Islet of Langerhans (tissue), 1 donor: ENCODE measurements around the gene SNAPC5.
"Not testable (repeated sequence)": the region's sequence is repeated elsewhere in the genome, so short reads cannot be mapped to it uniquely, and the experiment has no call there.

Experiments used
- FAIRE-seq: peaks from one replicate; lab custom pipeline; 2011; peaks lifted over from hg19 to GRCh38; lab: Jason Lieb, UNC

The SNAPC5 gene

GRCh38 chr15:66489179-66489791, 8.3 kb downstream of the SNAPC5 start:
- FAIRE-seq = no peak

GRCh38 chr15:66488525-66488924, 9.0 kb downstream of the SNAPC5 start:
- FAIRE-seq = no peak

- no peak for FAIRE-seq
Observed at GRCh38 chr15:66486887-66487286, 10.7 kb downstream of the SNAPC5 start.

- FAIRE-seq = no peak
Observed at GRCh38 chr15:66484539-66485112, 12.9 kb downstream of the SNAPC5 start.

GRCh38 chr15:66483131-66483566, 14.4 kb downstream of the SNAPC5 start:
- FAIRE-seq = no peak

- FAIRE-seq = no peak
Observed at GRCh38 chr15:66482539-66482938, 15.0 kb downstream of the SNAPC5 start.

- no peak for FAIRE-seq
Observed at GRCh38 chr15:66481107-66481856, 16.3 kb downstream of the SNAPC5 start.

GRCh38 chr15:66480267-66480666, 17.3 kb downstream of the SNAPC5 start:
- no peak for FAIRE-seq

GRCh38 chr15:66477011-66477410, 20.6 kb downstream of the SNAPC5 start:
- FAIRE-seq = no peak

GRCh38 chr15:66476535-66476934, 21.0 kb downstream of the SNAPC5 start:
- no peak for FAIRE-seq

GRCh38 chr15:66474963-66475362, 22.6 kb downstream of the SNAPC5 start:
- no peak for FAIRE-seq

- FAIRE-seq = no peak
Observed at GRCh38 chr15:66474135-66474534, 23.4 kb downstream of the SNAPC5 start.

GRCh38 chr15:66472176-66472999, 25.2 kb downstream of the SNAPC5 start:
- no peak for FAIRE-seq

- FAIRE-seq = not testable (repeated sequence)
Observed at GRCh38 chr15:66470825-66471224, 26.7 kb downstream of the SNAPC5 start.

GRCh38 chr15:66467162-66468040, 30.2 kb downstream of the SNAPC5 start:
- not testable (repeated sequence) for FAIRE-seq

GRCh38 chr15:66465294-66465693, 32.3 kb downstream of the SNAPC5 start:
- not testable (repeated sequence) for FAIRE-seq

- no peak for FAIRE-seq
Observed at GRCh38 chr15:66462627-66463026, 34.9 kb downstream of the SNAPC5 start.

- no peak for FAIRE-seq
Observed at GRCh38 chr15:66461917-66462316, 35.6 kb downstream of the SNAPC5 start.

- not testable (repeated sequence) for FAIRE-seq
Observed at GRCh38 chr15:66461294-66461693, 36.3 kb downstream of the SNAPC5 start.

- FAIRE-seq = no peak
Observed at GRCh38 chr15:66459818-66460615, 37.5 kb downstream of the SNAPC5 start.

GRCh38 chr15:66456211-66456610, 41.4 kb downstream of the SNAPC5 start:
- no peak for FAIRE-seq
